ENCODE measurements around the gene SEC24C.

DNA sequence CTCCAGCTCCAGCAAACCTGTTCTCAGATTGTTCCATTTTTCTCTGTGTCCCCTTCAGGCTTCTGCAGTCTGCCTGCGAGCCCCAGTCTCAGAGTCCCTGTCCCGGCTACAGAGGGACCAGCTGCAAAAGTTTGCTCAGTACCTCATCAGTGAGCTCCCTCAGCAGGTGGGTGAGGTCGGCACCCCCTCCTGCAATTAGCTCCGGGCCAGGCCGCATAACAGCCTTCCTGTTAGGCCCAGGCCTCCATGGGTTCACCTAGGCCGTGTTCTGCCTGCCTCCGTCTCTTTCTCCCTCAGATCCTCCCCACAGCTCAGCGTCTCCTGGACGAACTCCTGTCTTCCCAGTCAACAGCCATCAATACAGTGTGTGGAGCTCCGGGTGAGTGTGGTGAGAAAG is 45.5 kb downstream of the SEC24C start:
- TF ChIP-seq POLR2A (IDR thresholded peaks at IDR 0.05) (no peak), POLR2AphosphoS5 (IDR thresholded peaks at IDR 0.05) (no peak), EP300 (IDR thresholded peaks at IDR 0.05) (no peak)
- TF ChIP-seq, protein P1, sequence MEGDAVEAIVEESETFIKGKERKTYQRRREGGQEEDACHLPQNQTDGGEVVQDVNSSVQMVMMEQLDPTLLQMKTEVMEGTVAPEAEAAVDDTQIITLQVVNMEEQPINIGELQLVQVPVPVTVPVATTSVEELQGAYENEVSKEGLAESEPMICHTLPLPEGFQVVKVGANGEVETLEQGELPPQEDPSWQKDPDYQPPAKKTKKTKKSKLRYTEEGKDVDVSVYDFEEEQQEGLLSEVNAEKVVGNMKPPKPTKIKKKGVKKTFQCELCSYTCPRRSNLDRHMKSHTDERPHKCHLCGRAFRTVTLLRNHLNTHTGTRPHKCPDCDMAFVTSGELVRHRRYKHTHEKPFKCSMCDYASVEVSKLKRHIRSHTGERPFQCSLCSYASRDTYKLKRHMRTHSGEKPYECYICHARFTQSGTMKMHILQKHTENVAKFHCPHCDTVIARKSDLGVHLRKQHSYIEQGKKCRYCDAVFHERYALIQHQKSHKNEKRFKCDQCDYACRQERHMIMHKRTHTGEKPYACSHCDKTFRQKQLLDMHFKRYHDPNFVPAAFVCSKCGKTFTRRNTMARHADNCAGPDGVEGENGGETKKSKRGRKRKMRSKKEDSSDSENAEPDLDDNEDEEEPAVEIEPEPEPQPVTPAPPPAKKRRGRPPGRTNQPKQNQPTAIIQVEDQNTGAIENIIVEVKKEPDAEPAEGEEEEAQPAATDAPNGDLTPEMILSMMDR (IDR thresholded peaks at IDR 0.05): no peak

Data from gastroesophageal sphincter (tissue), 3 donors.